T-helper 2 cell (primary cell): ENCODE results near the gene TBC1D10A.

Experiments
- DNase-seq, 5 experiments: peaks; one replicate each; pipeline versions ENCODE4 v3.0.0 to v3.0.0-alpha.2; 2012 to 2022

TBC1D10A gene

GRCh38 chr22:30245181-30245984, 81.4 kb downstream of the TBC1D10A start:
- no peak for DNase-seq

DNA sequence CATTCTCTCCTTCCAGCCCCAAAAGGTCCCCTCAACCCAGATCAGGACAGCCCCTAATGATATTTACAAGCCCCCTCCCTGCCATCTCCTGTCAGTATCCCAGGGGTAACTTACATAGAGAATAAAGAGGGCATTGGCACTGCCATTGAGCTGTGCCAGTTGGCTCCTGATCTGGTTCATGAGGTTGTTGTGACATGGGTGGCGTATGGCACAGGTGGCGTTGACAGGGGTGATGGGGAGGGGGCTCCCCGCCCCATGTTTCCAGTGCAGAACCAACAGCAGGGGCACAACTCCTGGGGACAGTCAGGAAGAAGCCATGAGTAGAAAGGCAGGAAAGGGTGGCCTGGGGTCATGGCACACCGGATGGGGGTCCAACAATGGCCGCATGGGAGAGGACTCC, 82.1 kb downstream of the TBC1D10A start:
- DNase-seq = no peak

DNA sequence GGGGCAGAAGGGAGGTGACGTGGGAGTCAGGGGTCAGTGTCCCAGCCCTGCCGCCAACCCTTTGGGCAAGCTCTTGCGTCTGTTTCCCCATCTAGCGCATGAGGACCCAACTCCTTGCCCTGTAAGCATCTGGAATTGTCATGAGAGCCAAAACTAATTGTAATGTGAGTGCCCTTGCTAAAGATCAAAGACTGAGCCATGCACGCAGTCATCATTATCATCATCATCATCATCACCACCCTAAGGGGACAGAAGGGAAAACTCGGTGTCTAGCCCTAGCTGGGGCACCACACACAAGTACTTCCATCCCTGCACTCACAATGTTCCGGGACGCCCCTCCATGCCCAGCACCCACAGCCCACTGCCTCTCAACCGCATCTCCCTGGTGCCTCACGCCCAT, 82.7 kb downstream of the TBC1D10A start:
- DNase-seq = no peak

DNA sequence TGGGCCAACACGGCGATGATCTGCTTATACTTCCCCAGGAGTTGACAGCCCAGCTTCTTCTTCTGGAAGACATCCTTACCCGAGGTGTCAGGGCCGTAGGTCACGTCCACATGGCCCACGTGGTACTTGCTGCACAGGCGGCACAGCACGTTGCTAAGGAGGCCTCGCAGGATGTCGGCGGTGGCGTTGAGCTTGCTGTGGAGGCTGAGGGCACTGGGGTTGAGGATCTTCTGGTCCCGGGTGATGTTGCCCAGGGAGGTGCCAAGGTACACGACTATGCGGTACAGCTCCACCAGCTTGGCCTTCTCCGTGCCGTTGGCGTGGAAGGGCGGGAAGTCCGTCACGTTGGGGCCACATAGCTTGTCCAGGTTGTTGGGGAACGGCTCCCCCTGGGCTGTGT, 83.1 kb downstream of the TBC1D10A start:
- DNase-seq = peak in 1 of 5 experiments; percentile 74
